PFSK-1 (cell line): ENCODE measurements around the gene CAMSAP1.

Experiments
- POLR2AphosphoS5 ChIP-seq: IDR thresholded peaks from 2 replicates; pipeline ENCODE4 v1.6.1; 2012; ENCODE audit warnings: low read depth, mild to moderate bottlenecking, control low read depth, low read length, moderate library complexity
- TAF1 ChIP-seq: IDR thresholded peaks from 2 replicates; pipeline ENCODE4 v1.6.1; 2012; ENCODE audit warnings: low read length, control low read depth, borderline replicate concordance; ENCODE audit not compliant: insufficient read depth

DNA sequence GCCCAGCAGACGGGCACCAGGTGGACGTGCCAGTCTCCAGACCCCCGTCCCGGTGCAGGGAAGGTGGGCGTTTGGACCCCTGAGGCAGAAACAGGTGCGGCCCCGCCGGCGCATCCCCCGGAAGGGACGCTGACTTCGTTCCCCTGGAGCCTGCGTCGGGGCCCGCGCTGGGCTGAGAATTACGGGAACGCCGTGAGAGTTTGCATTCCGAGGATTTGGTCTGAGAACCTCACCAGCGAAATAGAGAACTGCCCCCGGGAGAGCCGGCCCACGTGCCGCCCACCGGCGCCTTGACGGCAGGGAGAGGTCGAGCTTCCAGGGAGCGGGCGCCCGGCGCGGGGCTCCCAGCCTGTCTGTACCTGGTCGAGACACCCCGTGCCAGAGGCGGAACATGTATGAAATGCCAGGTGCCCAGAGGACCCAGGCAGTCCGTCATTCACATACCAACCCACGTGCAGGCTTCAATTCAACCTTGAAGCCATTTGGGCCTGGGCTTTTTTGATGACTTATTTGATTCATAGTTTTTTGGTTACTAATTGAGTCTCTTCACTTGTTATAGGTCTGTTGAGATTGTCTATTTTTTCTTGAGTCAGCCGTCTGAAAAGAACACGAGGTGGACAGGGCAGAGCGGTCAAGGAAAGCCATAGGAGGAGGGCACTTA is 877 bp upstream of the CAMSAP1 start:
- TF ChIP-seq POLR2AphosphoS5 (no peak), TAF1 (no peak)
